G401 (cell line): ENCODE measurements around the gene ZC3H4. TPM values are rescaled to one million over a fixed set of nuclear protein-coding genes. Genes with fewer than 3 reads are reported as not detected.
"Not testable (repeated sequence)": the region's sequence is repeated elsewhere in the genome, so short reads cannot be mapped to it uniquely, and the experiment has no call there.

Source experiments
- DNase-seq: peaks from one replicate; pipeline ENCODE4 v3.0.0-alpha.2; 2015; ENCODE audit warnings: low spot score
- in situ Hi-C: cut with HindIII; loops from 2 replicates; pipeline ENCODE4 v1.10.0; 2016; ENCODE audit warnings: low sequenced_read_pairs, mixed read lengths
- total RNA-seq: library from RNA; depleted of rRNA; stranded (reverse); fragments of >200 nt; shearing (Covaris generic); gene quantifications from 2 replicates; pipeline ENCODE4 v1.2.3, GENCODE V29; 2014

Gene ZC3H4
- total RNA-seq, 1 experiment from 2014 or later = 16.8 TPM

DNA sequence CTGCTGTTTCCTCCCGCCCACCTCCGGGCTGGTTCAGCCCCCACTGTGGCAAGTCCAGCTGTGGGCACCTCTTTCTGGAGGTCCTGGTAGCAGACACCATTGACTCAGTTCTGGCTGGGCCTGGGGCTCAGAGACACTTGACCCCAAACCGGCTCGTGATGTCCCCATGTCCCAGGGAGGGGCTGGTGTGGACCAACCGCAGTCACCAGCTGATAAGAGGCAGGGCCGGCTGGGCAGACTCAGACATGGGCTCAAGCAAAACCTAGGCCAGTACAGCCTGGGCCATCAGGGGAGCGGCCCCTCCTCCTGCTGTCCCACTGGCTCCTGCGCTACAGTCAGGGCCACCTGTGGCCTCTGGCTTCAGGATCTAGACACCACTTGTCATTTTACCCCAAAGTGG, 45.3 kb downstream of the ZC3H4 start:
- in situ Hi-C loops = no loop called here
- no peak for DNase-seq

DNA sequence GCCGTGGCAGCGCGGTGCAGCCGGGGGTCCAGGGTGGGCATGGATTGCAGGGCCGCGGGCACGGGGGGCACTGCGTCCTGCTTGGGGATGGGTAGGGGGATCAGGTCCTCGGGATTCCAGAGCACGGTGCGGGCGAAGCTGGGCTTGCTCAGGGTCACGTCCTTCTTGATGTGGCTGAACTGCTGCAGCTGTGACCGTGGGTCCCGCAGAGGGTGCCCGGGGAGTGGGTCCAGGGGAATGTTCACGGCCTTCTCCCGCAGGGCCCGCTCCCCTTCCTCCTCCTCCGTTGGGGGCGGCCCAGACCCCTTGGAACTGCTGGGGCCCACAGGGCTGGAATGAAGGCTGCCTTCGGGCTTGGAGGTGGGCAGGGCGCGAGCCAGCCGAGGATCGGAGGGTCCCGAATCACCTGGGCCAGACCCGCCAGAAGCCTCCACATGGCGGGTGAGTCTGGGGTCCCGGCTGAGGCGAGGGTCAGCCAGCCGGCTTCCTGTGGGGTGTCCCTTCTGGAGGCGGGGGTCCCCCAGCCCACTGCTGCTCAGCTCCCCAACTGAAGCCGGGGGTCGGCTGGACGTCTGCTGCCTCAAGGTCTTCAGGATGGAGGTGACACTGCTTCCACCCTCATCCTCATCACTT, 46.2 kb downstream of the ZC3H4 start:
- in situ Hi-C loops = no loop called here
- DNase-seq = no peak

DNA sequence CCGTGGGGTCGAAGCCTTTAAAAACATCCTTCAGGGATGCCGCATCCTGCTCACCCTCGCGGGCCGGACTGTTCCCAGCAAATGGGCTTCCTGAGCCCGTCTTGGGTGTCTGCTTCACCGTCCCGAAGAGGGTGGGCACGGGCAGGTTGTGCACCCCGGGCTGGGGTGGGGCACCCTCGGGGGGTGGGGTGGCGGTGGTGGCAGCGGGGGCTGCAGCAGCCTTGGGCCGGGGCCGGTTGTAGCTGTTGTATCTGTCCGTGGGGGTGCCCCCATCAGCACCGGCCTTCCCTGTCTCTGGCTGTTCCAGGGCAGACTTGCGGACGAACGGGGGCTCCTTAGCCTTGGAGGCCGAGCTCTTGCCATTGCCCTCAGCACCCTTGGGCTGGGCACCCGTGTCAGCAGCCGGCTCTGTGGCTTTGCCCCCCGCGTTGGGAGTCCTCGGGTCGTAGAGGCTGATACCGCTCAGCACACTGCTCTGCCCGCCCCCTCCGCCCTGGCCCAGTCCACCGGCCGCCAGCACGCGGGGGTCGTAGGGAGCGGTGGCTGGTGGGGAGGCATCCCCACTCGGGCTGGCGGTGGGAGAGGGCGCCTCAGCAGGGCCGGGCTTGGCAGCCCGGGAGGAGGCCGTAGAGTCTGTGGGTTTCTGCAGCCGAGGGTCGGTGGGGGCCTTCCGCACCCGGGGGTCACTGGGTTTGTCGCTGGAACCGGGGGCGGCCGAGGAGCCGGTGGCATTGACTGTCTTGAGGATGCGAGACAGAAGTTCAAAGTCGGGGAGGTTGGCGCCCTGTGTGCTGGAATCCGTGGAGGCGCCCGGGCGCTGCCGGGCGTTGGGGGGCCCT, 47.0 kb downstream of the ZC3H4 start:
- in situ Hi-C loops = no loop called here
- no peak for DNase-seq

DNA sequence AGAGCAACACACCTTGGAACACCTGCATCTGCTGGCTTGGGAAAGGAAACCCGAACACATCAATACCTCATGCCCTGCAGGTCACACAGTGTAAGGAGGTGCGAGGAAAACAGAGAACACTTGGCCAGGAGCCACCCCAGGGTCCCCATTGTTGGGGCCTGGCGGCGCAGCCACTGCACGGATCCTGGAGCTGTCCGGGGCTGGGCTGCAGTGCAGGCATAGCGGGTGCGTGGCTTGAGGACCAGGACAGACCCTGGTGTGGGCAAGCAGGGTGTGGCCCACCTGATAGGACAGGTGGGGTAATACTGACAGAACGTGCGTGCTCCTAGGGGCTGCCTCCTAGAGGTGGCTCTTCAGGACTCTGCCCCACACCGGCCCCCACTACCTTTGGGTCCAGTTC, 48.3 kb downstream of the ZC3H4 start:
- in situ Hi-C loops = no loop called here
- no peak for DNase-seq

DNA sequence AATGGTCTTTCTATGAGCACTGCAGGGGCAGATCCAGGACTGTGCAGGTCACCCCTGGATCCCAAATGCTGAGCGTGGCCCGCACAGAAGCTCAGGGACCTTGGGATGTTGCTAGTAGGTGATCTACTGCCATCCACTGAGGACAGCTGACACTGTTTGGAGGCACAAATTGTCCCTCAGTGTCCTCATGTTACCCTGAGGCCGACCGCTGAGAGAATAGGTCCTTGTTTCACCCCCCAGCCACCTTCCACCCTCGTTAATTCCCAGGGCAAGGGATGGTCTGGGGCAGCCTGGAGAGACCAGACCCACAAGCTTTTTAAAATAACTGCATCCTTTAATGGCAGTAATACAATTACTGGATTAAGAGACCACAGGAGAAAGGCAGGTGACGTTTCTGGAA, 49.7 kb downstream of the ZC3H4 start:
- DNase-seq = no peak
- in situ Hi-C loops = no loop called here

DNA sequence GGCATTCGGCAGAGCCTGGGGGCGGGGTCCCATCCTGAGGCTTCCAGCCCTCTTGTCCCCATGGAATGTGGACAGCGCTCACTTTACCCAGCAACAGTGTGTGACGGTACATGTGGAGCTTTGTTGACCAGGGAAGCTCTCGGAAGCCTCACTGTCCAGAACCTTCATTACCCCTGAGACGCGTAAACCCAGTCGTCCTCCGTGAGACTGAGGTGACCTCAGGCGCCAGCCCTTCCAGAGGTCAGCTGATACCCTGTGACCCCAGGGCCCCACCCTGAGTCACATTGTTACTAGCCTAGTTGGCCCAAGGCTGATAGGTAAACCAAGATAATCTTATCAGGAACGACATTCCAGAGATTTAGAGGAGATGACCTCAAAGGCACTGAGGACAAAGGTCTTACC, 55.0 kb downstream of the ZC3H4 start:
- DNase-seq = no peak
- in situ Hi-C loops = no loop called here

DNA sequence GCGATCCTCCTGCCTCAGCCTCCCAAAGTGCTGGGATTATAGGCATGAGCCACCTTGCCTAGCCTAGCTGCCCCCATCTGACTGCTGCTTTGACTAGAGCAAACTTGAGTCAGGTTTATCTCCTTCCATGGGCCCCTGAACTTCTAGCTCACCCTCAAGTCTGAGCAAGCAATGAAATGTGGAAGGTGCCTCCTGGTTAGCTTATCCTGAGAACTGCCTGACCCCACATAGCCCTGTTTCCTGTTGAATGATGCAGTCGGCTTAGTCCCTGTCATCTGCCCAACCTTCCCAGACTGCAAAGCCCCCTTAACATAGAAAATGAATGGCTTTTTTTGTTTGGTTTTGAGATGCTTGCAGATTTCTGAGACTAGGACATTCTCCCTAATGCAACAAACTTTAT, 56.2 kb downstream of the ZC3H4 start:
- DNase-seq = no peak
- in situ Hi-C loops = no loop called here

DNA sequence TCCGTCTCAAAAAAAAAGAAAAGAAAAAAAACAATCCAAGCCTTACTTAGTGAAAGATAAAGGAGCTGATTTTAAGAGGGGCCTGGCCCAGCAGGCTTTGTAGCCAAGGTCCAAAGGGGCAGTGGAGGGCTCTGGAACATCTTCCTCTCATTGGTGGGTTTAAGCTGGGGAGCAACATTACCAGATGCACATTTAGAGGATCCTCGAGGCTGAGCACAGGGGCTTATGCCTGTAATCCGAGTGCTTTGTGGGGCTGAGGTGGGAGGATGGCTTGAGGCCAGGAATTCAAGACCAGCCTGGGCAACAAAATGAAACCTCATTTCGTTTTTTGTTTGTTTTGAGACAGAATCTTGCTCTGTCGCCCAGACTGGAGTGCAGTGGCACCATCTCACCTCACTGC, 57.2 kb downstream of the ZC3H4 start:
- in situ Hi-C loops = no loop called here
- no peak for DNase-seq

DNA sequence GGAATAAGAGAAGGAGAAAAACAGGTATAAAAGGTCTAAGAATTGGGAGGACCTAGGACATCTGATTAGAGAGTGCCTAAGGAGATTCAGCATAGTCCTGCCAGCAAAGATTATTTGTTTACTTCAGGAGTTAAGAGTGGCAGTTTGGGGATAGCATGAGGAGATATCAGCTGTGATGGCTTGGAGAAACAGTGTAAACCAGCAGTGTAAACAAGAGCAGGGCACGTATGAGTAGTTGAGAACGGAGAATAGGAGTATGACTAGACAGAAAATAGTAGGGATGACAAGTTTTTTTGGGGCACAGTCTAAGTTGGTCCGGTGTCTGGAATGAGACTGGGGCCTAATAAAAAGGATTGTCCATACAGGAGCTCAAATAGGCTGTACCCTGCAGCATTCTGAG, 63.0 kb downstream of the ZC3H4 start:
- DNase-seq, in situ Hi-C loops: not testable (repeated sequence)

DNA sequence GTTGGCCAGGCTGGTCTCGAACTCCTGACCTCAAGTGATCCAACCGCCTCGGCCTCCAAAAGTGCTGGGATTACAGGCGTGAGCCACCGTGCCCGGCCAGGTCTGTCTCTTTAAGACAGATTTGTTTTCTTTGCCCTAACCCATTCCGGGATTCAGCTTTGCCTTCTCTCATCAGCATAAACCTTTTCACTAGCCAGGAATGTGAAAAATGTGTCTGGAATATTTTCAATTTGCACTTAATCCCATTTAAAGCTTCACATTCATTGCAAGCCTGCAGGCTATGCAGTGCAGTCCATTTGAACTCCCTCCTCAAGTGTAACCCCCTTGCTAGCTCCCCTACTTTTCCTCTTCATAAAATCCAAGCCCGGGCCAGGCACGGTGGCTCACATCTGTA, 64.3 kb downstream of the ZC3H4 start:
- in situ Hi-C loops = no loop called here
- DNase-seq = peak; percentile 62

DNA sequence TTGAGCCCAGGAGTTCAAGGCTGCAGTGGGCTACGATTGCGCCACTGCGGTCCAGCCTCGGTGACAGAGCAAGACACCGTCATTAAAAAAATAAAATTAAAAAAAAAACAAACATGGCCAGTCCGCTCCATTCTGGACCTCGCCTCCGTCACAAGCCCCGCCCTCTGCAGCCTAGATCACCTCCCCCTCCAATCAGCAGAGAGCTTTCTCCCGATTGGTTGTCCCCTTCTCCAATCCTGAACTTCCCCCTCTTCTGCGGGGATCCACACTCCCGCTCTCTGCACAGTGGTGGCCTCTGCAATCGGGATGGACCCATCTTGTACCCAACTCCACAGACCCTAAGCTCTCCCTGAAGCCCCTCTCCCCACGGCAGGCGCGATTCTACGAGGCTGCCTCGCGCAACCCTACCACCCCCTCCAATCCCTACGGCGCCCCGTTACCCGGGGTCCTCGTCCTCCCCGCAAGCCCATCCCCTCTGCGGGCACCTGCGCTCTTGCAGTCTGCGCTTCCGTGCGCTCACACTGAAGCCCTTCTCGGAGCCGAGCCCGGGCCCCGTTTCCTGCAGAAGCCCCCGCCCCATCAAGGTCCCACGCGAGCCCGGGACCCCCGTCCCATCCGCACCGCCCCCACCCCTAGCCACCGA, 65.7 kb downstream of the ZC3H4 start:
- in situ Hi-C loops = no loop called here
- DNase-seq = peak; percentile 99

DNA sequence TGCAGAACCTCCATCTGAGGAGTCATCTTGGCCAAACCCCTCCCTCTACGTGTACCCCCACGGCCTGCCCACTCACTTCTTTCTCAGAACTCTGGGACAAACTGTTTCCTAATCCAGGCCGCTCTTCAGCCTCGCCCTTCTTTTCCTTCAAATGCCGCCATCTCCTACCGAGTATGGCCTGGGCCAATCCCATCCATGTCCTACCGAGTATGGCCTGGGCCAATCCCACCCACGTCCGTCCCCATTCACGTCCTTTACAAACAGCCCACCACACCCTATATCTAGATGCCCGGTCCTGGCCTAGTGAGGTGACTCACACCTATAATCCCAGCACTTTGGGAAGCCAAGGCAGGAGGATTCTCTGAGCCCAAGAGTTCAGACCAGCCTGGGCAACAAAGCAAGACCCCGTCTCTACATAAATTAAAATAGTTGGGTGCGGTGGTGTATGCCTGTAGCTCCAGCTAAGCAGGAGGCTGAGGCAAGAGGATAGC, 66.3 kb downstream of the ZC3H4 start:
- no peak for DNase-seq
- in situ Hi-C loops = no loop called here

DNA sequence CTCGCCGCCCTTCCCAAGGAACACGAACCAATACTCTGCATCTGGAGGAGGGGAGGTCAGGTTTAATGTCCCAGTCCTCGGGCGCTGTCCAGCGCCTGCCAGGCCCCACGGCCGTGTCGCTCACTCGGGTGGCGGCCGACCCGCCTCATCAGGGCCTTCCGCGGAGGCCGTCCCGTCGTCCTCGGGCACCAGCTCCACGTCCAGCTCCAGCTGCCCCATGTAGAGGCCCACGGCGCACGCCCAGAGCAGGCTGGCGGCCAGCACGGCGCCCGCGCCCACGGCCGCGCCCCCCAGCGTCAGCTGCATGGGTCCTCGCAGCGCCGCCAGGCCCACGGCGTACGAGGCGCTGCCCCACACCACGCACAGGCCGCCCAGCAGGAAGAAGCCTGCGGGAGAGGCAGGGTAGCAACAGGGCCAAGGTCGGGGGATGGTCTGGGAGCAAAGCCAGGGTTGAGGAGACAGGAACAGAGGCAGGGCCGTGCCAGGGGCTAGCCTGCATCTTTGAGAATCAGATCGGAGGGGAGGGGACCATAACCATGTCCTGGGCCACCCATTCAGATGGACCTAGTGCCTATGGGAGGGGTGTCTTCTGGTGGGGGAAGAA, 67.6 kb downstream of the ZC3H4 start:
- in situ Hi-C loops = no loop called here
- DNase-seq = no peak

DNA sequence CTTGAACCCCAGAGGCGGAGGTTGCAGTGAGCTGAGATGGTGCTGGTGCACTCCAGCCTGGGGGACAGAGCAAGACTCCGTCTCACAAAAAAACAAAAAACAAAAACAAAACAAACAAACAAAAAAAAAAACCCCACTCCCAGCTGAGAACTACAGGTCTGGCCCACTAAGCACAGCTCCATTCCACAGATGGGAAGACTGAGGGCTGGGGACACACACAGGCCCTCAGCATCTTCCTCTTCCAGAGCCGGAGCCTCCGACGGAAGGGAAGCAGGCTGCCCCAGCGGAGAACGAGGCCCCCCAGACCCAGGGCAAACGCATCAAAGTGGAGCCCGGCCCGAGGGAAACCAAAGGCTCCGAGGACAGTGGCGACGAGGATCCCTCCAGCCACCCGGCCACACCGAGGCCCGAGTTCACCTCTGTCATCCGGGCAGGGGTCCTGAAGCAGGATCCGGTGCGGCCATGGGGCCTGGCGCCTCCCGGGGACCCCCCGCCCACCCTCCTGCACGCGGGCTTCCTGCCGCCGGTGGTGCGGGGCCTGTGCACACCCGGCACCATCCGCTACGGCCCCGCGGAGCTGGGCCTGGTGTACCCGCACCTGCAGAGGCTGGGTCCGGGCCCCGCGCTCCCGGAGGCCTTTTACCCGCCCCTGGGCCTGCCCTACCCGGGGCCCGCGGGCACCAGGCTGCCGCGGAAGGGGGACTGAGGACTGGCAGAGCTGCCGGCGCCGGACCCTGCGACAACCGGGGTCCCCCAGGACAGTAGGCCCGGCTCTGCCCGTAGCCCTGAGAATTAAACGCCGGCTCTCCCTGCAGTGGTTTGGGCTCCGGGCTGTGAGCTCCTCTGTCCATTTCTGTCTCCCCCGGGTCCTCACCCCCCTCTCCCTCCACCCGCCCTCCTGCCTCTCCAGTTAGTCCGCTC, 68.4 kb downstream of the ZC3H4 start:
- DNase-seq = no peak
- in situ Hi-C loops = no loop called here

DNA sequence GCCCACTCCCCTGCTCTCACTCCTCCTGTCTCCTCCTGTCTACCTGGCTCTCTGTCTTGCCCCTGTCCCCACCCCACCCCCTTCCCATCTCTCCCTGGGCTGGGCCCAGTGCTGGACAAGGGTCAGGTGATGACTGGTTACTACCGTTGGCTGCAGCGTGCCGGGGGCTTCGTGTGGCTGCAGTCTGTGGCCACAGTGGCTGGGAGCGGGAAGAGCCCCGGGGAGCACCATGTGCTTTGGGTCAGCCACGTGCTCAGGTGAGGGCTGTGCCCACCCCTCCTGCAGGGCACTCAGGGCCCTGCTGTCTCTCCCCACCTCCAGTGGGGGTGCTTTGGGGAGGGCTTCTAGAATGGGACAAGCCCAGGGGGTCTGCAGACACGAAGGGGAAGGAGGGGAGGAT, 72.7 kb downstream of the ZC3H4 start:
- no peak for DNase-seq

DNA sequence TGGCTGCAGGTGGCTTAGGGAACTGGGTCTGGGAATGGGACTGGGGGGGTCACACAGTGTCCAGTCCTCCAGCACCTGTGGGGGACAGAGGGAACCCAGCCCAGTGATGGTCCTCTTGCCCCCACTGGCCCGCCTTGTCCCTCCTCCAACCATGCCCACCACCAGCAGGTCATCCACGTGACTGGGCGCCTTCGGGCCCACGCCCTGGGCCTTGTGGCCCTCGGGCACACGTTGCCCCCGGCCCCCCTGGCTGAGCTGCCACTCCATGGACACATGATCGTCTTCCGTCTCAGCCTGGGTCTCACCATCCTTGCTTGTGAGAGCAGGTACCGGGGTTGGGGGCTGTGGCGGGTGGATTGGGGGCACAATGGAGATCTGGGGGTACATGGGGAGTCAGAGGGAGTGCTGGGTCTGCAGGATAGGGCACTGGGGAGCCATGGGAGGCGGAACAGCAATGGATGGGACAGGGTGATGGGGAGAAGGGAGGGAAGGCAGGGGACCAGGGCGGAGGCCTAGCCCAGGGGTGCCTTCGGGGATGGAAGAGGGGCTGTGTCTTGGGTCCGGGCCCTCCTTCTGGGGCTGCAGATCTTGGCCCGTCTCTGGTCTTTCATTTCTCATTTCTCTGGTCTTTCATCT, 74.2 kb downstream of the ZC3H4 start:
- in situ Hi-C loops = no loop called here
- DNase-seq = no peak

More for the DNA sequence above, 72.7 kb downstream of the ZC3H4 start:
- in situ Hi-C loops = no loop called here

DNA sequence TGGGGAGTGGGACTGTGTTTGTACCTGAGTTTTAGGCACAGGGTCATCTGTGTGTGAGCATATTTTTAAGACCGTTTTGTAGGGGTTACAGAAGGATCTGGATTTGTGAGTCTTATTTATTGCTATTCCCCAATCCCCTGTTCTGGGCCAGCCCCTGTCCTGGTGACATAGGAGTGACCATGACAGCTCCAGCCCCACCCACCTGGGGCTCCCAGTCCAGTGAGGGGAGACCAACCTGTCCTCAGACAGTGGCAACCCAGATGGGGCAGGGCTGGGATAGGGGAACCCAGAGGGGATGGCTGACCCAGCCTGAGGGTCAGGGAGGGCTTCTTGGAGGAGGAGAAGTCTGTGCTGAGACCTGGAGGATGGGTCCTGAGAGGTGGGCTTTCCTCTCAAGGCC, 75.8 kb downstream of the ZC3H4 start:
- in situ Hi-C loops = no loop called here
- DNase-seq = no peak

DNA sequence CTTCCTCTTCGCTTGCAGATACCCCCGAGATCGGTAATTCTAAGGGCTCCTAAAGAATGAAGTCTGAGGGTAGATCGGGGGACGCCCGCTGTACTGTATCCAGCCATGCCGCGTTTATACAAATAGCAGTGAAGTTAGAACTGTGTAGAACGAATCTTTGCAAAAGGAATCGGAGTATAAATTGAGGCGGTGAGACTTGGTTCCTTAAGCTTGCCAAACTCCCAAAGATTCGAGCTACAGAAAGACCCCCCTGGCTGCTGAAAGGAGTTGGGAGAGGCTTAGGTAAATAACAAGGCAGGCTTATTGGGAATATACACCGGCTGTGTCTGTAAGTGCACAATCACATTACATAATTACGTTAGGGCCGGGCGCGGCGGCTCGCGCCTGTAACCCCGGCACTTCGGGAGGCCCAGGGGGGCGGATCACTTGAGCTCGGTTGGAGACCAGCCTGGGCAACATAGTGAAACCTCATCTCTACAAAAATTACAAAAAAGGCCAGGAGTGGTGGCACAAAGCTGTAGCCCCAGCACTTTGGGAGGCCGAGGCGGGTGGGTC, 77.4 kb downstream of the ZC3H4 start:
- in situ Hi-C loops = no loop called here
- DNase-seq = no peak
